Ishikawa (cell line): ENCODE measurements around the gene RPTOR.

ENCODE experiments used
- CEBPB ChIP-seq: IDR thresholded peaks from 2 replicates; pipeline ENCODE4 v1.6.1; 2012
- CREB1 ChIP-seq: IDR thresholded peaks from 2 replicates; pipeline ENCODE4 v1.6.1; 2012; ENCODE audit warnings: low read depth
- EGR1 ChIP-seq: IDR thresholded peaks from 2 replicates; pipeline ENCODE4 v1.6.1; 2012
- EP300 ChIP-seq: IDR thresholded peaks from 2 replicates; pipeline ENCODE4 v1.6.1; 2012; ENCODE audit warnings: borderline replicate concordance
- FOXM1 ChIP-seq: IDR thresholded peaks from 2 replicates; pipeline ENCODE4 v1.6.1; 2012; ENCODE audit warnings: low read depth, borderline replicate concordance
- NFIC ChIP-seq: IDR thresholded peaks from 2 replicates; pipeline ENCODE4 v1.6.1; 2012
- RAD21 ChIP-seq: IDR thresholded peaks from 2 replicates; pipeline ENCODE4 v1.6.1; 2012; ENCODE audit warnings: low read depth
- TAF1 ChIP-seq: IDR thresholded peaks from 2 replicates; pipeline ENCODE4 v1.6.1; 2012; ENCODE audit warnings: low read depth, mild to moderate bottlenecking
- TCF12 ChIP-seq: IDR thresholded peaks from 2 replicates; pipeline ENCODE4 v1.6.1; 2012; ENCODE audit warnings: low read depth
- TEAD4 ChIP-seq: IDR thresholded peaks from 2 replicates; pipeline ENCODE4 v1.6.1; 2012
- YY1 ChIP-seq: IDR thresholded peaks from 2 replicates; pipeline ENCODE4 v1.6.1; 2012; ENCODE audit warnings: low read depth
- ZBTB7A ChIP-seq: IDR thresholded peaks from 2 replicates; pipeline ENCODE4 v1.6.1; 2012; ENCODE audit warnings: low read depth
- TF ChIP-seq, protein P1 (sequence below): IDR thresholded peaks from 2 replicates; pipeline ENCODE4 v1.6.1; 2012; ENCODE audit warnings: low read depth, mild to moderate bottlenecking
- TF ChIP-seq, protein P2 (sequence below): IDR thresholded peaks from 2 replicates; pipeline ENCODE4 v1.6.1; 2012
- TF ChIP-seq, protein P3 (sequence below): IDR thresholded peaks from 2 replicates; pipeline ENCODE4 v1.6.1; 2012

The RPTOR gene

DNA sequence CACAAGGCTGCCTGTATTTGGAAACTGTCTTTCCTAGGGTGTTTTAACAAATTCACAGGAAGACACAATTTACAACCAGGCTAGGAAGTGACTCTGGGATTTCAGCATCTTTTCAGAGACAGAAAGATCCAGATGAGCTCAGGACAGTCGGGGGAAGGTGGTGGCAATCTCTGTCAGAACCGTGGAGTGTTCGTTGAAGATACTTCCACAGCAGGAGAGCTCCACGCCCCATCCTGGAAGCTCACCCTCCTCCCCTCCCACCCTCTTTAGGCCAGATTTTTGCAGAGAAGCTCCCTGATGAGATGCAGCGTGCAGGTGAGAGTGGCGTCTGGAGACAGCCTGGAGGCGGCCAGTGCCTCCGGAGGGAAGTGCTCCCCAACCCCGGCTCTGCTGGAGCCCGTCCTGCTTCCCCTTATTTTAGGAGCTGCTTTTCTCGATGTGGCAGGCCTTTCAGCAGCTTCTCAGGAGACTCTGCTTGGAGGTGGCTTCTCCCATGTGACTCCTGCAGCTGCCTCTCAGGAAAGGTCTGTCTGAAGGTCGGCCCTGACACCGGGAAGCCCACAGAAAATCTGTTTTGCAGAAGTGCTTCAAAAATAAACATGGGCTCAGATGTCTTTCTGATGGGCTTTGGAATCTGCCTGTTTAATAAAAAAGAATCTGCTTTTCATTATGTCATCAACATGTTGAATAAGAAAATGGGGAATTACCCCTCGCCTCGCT lies 260.6 kb downstream of the RPTOR start:
- TF ChIP-seq FOXM1 (no peak), NFIC (no peak), TCF12 (no peak), CREB1 (no peak), TAF1 (no peak), CEBPB (no peak), YY1 (no peak)
- TF ChIP-seq, protein P1, sequence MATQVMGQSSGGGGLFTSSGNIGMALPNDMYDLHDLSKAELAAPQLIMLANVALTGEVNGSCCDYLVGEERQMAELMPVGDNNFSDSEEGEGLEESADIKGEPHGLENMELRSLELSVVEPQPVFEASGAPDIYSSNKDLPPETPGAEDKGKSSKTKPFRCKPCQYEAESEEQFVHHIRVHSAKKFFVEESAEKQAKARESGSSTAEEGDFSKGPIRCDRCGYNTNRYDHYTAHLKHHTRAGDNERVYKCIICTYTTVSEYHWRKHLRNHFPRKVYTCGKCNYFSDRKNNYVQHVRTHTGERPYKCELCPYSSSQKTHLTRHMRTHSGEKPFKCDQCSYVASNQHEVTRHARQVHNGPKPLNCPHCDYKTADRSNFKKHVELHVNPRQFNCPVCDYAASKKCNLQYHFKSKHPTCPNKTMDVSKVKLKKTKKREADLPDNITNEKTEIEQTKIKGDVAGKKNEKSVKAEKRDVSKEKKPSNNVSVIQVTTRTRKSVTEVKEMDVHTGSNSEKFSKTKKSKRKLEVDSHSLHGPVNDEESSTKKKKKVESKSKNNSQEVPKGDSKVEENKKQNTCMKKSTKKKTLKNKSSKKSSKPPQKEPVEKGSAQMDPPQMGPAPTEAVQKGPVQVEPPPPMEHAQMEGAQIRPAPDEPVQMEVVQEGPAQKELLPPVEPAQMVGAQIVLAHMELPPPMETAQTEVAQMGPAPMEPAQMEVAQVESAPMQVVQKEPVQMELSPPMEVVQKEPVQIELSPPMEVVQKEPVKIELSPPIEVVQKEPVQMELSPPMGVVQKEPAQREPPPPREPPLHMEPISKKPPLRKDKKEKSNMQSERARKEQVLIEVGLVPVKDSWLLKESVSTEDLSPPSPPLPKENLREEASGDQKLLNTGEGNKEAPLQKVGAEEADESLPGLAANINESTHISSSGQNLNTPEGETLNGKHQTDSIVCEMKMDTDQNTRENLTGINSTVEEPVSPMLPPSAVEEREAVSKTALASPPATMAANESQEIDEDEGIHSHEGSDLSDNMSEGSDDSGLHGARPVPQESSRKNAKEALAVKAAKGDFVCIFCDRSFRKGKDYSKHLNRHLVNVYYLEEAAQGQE: no peak
- TF ChIP-seq, protein P2, sequence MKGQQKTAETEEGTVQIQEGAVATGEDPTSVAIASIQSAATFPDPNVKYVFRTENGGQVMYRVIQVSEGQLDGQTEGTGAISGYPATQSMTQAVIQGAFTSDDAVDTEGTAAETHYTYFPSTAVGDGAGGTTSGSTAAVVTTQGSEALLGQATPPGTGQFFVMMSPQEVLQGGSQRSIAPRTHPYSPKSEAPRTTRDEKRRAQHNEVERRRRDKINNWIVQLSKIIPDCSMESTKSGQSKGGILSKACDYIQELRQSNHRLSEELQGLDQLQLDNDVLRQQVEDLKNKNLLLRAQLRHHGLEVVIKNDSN: no peak
- TF ChIP-seq, protein P3, sequence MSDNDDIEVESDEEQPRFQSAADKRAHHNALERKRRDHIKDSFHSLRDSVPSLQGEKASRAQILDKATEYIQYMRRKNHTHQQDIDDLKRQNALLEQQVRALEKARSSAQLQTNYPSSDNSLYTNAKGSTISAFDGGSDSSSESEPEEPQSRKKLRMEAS: no peak

DNA sequence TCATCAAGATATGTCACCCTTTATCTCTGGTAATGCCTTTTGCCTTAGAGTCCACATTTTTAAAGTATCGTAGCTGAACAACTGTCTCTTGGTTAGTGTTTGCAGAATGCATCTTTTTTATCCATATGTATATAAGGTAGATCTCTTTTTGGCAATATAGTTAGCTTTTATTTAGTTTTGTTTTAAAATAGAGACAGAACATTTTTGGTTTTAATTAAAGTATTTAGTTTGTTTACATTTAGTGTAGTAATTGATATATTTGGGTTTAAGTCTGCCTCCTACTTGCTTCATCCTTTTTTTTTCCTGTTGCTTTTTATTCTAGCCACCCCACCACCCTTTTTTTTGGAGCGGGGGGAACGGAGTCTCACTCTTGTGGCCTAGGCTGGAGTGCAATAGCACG lies 262.4 kb downstream of the RPTOR start:
- TF ChIP-seq EGR1 (no peak), CEBPB (no peak), RAD21 (no peak), YY1 (no peak), ZBTB7A (no peak), EP300 (no peak), TEAD4 (no peak), FOXM1 (no peak), TCF12 (no peak), NFIC (no peak), CREB1 (no peak), TAF1 (no peak)
- TF ChIP-seq, protein P3: no peak
- TF ChIP-seq, protein P1: no peak
- TF ChIP-seq, protein P2: no peak

DNA sequence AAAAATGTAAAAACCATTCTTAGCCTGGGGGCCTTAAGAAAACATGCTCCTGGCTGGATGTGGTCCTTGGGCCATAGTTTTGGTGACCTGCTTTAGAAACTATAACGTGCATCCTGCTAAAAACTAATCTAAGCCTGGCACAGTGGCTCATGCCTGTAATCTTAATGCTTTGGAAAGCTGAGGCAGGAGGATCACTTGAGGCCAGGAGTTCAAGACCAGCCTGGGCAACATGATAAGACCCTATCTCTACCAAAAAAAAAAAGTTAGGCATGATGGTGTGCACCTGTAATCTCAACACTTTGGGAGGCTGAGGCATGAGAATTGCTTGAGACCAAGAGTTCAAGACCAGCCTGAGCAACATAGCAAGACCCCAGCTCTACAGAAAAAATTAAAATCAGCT lies 263.2 kb downstream of the RPTOR start:
- TF ChIP-seq EGR1 (no peak), NFIC (no peak), CEBPB (no peak), EP300 (no peak), ZBTB7A (no peak)
- TF ChIP-seq, protein P1: no peak
- TF ChIP-seq, protein P2: no peak

DNA sequence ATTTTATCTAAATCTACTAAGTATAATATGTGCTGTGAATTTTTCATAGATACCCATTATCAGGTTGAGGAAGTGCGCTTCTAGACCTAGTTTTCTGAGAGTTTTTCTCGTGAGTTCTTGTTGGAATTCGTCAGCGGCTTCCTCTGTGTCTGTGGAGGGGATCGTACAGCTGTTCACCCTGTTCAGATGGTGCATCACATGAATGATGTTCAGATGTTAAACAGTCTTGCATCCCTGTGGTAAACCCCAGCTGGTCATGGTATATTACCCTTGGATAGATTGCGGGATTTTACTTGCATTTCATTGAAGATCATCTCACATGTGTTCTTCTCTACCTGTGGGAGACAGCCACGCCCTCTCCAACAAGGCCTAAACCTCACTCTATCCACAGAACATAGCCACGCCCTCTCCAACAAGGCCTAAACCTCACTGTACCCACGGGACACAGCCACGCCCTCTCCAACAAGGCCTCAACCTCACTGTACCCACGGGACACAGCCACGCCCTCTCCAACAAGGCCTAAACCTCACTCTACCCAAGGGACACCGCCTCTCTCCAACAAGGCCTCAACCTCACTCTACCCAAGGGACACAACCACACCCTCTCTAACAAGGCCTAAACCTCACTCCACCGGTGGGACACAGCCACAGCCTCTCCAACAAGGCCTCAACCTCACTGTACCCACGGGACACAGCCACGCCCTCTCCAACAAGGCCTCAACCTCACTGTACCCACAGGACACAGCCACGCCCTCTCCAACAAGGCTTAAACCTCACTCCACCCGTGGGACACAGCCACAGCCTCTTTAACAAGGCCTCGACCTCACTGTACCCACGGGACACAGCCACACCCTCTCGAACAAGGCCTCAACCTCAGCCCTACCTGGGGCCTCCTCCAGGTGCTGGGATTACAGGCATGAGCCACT lies 266.8 kb downstream of the RPTOR start:
- TF ChIP-seq EGR1 (no peak), YY1 (no peak), NFIC (no peak), ZBTB7A (no peak), TAF1 (no peak)
- TF ChIP-seq, protein P1: no peak
